H7 (cell line): ENCODE data around the gene TMEM128. TPM values are rescaled to one million over a fixed set of nuclear protein-coding genes. Genes with fewer than 3 reads are reported as not detected.
"Not testable (repeated sequence)": the region's sequence is repeated elsewhere in the genome, so short reads cannot be mapped to it uniquely, and the experiment has no call there.

Experiments
- DNase-seq: peaks from one replicate; pipeline ENCODE4 v3.0.0; 2012
- H3K27me3 ChIP-seq: 2 replicates; pipeline ENCODE4 v1.6.0; 2011; ENCODE audit warnings: mild to moderate bottlenecking, low read length; ENCODE audit not compliant: control insufficient read depth, insufficient read depth
- H3K36me3 ChIP-seq: replicated peaks from 2 replicates; pipeline ENCODE4 v1.5.1; 2011; ENCODE audit warnings: low read length; ENCODE audit not compliant: control insufficient read depth, insufficient read depth
- H3K4me3 ChIP-seq: 2 replicates; pipeline ENCODE4 v1.5.1; 2011; ENCODE audit warnings: low read depth, mild to moderate bottlenecking, control low read depth, low read length, moderate library complexity; ENCODE audit not compliant: insufficient read depth
- total RNA-seq: library from RNA; depleted of rRNA; stranded (reverse); fragments of >200 nt; shearing (Covaris generic); gene quantifications from 2 replicates; pipeline ENCODE4 v1.2.3, GENCODE V29; 2014

Gene TMEM128
- total RNA-seq, 1 experiment from 2014 or later = 40.6 TPM

GRCh38 chr4:4269856-4270255 is 21.8 kb upstream of the TMEM128 start:
- peaks cover 29% of the 10 kb centered on the region for H3K36me3 ChIP-seq
- no peak overlapping the region for H3K4me3 ChIP-seq
- H3K27me3 ChIP-seq = no peaks in the 10 kb centered on the region
- DNase-seq = no peak

GRCh38 chr4:4269331-4269731 is 21.3 kb upstream of the TMEM128 start:
- no peak for DNase-seq
- Histone ChIP-seq H3K4me3 (no peak overlapping the region), H3K36me3 (peaks cover 28% of the 10 kb centered on the region), H3K27me3 (no peaks in the 10 kb centered on the region)

- Histone ChIP-seq H3K4me3 (no peak overlapping the region), H3K36me3 (peaks cover 24% of the 10 kb centered on the region), H3K27me3 (no peaks in the 10 kb centered on the region)
- DNase-seq = no peak
Observed at GRCh38 chr4:4268776-4269175, 20.8 kb upstream of the TMEM128 start.

GRCh38 chr4:4267981-4268380 is 20.0 kb upstream of the TMEM128 start:
- Histone ChIP-seq H3K36me3 (peaks cover 18% of the 10 kb centered on the region), H3K27me3 (no peaks in the 10 kb centered on the region), H3K4me3 (no peak overlapping the region)
- DNase-seq = no peak

- DNase-seq = peak; percentile 51
- Histone ChIP-seq H3K4me3 (no peak overlapping the region), H3K36me3 (no peaks in the 10 kb centered on the region), H3K27me3 (no peaks in the 10 kb centered on the region)
Observed at GRCh38 chr4:4260185-4260751, 12.2 kb upstream of the TMEM128 start.

- DNase-seq = no peak
- H3K4me3 ChIP-seq = no peak overlapping the region
- no peaks in the 10 kb centered on the region for H3K36me3 ChIP-seq
- H3K27me3 ChIP-seq = no peaks in the 10 kb centered on the region
Observed at GRCh38 chr4:4259484-4260100, 11.6 kb upstream of the TMEM128 start.

GRCh38 chr4:4257705-4258104 is 9.7 kb upstream of the TMEM128 start:
- H3K27me3 ChIP-seq, DNase-seq, H3K36me3 ChIP-seq, H3K4me3 ChIP-seq: not testable (repeated sequence)

GRCh38 chr4:4256799-4257198 is 8.8 kb upstream of the TMEM128 start:
- H3K36me3 ChIP-seq = no peaks in the 10 kb centered on the region
- H3K4me3 ChIP-seq = no peak overlapping the region
- DNase-seq = peak; percentile 56
- H3K27me3 ChIP-seq = no peaks in the 10 kb centered on the region; the same call in 1 of the 2 replicates

GRCh38 chr4:4254666-4255065 is 6.6 kb upstream of the TMEM128 start:
- Histone ChIP-seq H3K36me3 (no peaks in the 10 kb centered on the region), H3K4me3 (no peak overlapping the region), H3K27me3 (no peaks in the 10 kb centered on the region; the same call in 1 of the 2 replicates)
- DNase-seq = no peak

GRCh38 chr4:4254199-4254598 is 6.2 kb upstream of the TMEM128 start:
- no peak for DNase-seq
- H3K27me3 ChIP-seq = no peaks in the 10 kb centered on the region; the same call in 1 of the 2 replicates
- H3K36me3 ChIP-seq = no peaks in the 10 kb centered on the region
- no peak overlapping the region for H3K4me3 ChIP-seq

GRCh38 chr4:4249866-4250265 is 1.8 kb upstream of the TMEM128 start:
- DNase-seq = no peak
- no peaks in the 10 kb centered on the region; the same call in 1 of the 2 replicates for H3K27me3 ChIP-seq
- H3K4me3 ChIP-seq = no peak overlapping the region
- peaks cover 3% of the 10 kb centered on the region for H3K36me3 ChIP-seq

- H3K36me3 ChIP-seq, H3K27me3 ChIP-seq, DNase-seq, H3K4me3 ChIP-seq: not testable (repeated sequence)
Observed at GRCh38 chr4:4249342-4249741, 1.3 kb upstream of the TMEM128 start.

- Histone ChIP-seq H3K27me3 (no peaks in the 10 kb centered on the region; the same call in 1 of the 2 replicates), H3K4me3 (peak overlapping the region; percentile 65), H3K36me3 (peaks cover 8% of the 10 kb centered on the region)
- DNase-seq = no peak
Observed at GRCh38 chr4:4248885-4249203, 821 bp upstream of the TMEM128 start.

- peak overlapping the region; percentile 65 for H3K4me3 ChIP-seq
- no peaks in the 10 kb centered on the region; the same call in 1 of the 2 replicates for H3K27me3 ChIP-seq
- no peak for DNase-seq
- peaks cover 8% of the 10 kb centered on the region for H3K36me3 ChIP-seq
Observed at GRCh38 chr4:4247696-4248028, 361 bp downstream of the TMEM128 start.

GRCh38 chr4:4245172-4245571 is 2.9 kb downstream of the TMEM128 start:
- Histone ChIP-seq H3K4me3 (no peak overlapping the region), H3K36me3 (peaks cover 11% of the 10 kb centered on the region), H3K27me3 (no peaks in the 10 kb centered on the region)
- DNase-seq = no peak

GRCh38 chr4:4239551-4239950 is 8.5 kb downstream of the TMEM128 start:
- not testable (repeated sequence) for DNase-seq, H3K27me3 ChIP-seq, H3K4me3 ChIP-seq, H3K36me3 ChIP-seq
